GM12864 (cell line): Measurements from ENCODE around the gene MLLT1.

ENCODE experiments used
- DNase-seq: peaks from one replicate; pipeline ENCODE4 v3.0.0-alpha.2; 2011; ENCODE audit warnings: low read depth
- H3K4me3 ChIP-seq: 2 replicates; pipeline ENCODE4 v1.5.1; 2011; ENCODE audit warnings: mild to moderate bottlenecking, low read depth, low read length, control low read depth
- TF ChIP-seq, protein P1 (sequence below): IDR thresholded peaks from 2 replicates; pipeline ENCODE4 v1.5.1; 2011; ENCODE audit warnings: low read depth, mild to moderate bottlenecking, moderate library complexity, low read length, control low read depth, inconsistent platforms; ENCODE audit errors: missing control alignments

MLLT1 gene

DNA sequence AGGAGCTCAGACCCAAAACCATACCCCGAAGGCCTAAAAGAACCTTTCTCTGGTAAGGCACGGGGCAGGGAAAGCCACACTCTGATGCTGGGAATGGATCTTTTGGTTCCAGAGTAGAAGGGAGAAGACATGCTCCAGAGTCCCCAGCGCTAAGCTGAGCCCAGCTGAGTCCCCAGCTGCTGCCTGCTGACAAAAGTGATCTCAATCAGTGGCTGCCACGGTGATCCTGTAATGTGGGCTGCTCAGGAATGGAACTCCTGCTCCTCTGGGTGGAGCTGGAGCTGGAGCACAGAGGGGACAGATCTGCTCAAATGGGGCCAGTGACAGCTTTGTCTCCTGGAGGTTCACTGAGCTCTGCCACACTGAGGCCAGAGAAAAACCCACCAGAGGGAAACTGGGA, 70.5 kb downstream of the MLLT1 start:
- TF ChIP-seq, protein P1, sequence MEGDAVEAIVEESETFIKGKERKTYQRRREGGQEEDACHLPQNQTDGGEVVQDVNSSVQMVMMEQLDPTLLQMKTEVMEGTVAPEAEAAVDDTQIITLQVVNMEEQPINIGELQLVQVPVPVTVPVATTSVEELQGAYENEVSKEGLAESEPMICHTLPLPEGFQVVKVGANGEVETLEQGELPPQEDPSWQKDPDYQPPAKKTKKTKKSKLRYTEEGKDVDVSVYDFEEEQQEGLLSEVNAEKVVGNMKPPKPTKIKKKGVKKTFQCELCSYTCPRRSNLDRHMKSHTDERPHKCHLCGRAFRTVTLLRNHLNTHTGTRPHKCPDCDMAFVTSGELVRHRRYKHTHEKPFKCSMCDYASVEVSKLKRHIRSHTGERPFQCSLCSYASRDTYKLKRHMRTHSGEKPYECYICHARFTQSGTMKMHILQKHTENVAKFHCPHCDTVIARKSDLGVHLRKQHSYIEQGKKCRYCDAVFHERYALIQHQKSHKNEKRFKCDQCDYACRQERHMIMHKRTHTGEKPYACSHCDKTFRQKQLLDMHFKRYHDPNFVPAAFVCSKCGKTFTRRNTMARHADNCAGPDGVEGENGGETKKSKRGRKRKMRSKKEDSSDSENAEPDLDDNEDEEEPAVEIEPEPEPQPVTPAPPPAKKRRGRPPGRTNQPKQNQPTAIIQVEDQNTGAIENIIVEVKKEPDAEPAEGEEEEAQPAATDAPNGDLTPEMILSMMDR = no peak
- no peak for DNase-seq
- no peak overlapping the region for H3K4me3 ChIP-seq

DNA sequence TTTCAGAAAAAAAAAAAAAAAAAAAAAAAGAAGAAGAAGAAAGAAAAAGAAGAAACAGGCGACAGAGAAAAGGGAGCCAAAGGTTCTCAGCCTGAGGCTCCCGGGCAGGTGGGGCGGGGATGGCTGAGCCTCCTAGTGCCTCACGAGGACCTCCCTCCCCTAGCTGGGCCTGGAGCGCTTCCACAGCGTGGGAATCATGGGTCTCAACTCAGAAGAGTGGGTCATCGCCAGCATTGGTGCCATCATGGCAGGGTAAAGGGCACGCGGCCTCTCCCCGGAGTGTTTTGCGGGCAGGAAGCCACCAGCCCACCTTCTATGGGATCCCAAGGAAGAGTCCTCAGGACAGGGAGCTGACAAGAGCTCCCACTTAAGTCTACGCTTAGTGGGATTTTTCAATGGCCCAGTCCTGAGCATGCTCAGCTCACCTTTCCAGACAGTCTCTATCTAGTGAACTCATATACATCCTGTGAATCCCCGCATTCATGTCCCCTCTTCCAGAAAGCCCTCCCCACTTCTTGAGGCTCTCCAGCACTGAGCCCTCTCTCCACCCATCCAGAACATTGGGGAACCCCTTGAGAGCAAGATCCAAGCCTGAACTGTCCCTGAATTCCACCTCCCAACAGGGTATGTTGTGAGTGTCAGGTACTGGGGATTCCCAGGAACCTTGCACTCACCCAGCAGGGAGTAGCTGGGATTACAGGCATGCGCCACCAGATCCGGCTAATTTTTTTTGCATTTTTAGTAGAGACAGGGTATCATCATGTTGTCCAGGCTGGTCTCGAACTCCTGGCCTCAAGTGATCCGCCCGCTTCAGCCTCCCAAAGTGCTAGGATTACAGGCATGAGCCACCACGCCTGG, 74.7 kb downstream of the MLLT1 start:
- DNase-seq = no peak
- TF ChIP-seq, protein P1 = no peak

DNA sequence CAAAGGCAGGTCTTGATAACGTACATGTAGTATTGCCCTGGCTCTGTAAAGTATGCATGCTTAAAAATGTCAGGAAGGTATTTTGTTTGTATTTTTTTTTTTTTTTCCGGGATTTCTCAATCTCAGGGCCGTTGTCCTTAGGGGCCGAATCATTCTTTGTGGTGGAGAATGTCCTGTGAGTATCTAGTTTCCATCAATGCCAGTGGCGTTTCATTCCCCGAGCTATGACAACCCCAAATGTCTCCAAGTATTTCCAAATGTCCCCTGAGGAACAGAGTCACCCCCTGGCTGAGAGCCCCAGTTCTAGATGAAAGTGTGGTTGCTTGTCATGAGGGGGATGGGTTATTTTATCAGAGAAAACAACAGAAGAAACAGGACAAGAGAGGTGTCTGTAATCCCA, 75.6 kb downstream of the MLLT1 start:
- H3K4me3 ChIP-seq = no peak overlapping the region; the same call in 1 of the 2 replicates
- TF ChIP-seq, protein P1 = no peak
- no peak for DNase-seq

More for the DNA sequence above, 74.7 kb downstream of the MLLT1 start:
- no peak overlapping the region for H3K4me3 ChIP-seq

DNA sequence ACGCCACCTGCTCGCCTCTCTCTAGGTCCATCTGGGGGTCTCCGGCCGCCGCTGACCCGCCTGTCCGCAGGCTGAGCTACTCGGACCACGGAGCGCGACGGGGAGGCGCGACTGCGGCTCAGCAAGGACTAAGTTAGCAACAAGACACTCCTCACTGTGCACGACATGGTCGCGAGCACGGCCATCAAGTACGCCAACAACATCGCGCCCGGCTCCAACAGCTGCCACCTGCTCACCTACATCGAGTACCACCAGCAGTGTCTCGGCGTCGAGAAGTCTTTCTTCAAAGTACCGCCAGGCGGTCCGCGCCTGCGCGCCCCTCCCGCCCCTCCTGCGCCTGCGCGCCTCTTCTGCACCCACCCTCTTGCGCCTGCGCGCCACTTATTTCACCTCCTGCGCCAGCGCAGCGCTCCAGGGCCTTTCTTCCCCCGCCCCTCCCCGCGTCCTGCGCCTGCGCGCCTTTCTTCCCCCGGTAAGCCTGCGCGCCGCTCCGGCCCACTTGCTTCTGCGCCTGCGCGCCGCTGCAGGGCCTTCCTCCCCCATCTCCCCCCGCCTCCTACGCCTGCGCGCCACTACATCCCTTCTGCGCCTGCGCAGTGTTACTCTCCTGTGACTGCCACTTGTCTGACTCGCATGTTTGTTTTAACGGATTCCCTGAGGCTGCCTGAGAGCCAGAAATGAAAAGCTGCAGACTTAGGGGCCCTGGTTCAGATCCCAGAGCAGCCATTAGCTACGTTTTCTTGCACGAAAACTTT, 80.4 kb downstream of the MLLT1 start:
- peak overlapping the region; percentile 72 for H3K4me3 ChIP-seq

DNA sequence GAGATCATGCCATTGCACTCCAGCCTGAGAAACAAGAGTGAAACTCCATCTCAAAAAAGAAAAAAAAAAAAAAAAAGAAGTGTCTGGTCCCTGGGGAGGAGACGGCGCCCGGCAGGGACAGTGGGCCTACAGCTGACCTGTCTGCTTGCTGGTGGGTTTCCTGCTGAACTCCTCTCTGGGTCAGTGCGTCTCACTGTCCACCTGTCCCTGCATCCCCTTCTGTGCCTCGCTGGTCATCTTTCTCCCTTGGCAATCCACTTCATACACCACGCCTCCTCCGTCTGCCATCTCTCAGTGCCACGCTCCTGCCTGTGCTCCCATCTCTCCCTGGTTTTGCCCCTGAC, 80.9 kb downstream of the MLLT1 start:
- no peak for DNase-seq
- TF ChIP-seq, protein P1 = no peak
- peak overlapping the region; percentile 72 for H3K4me3 ChIP-seq

More for the DNA sequence above, 80.4 kb downstream of the MLLT1 start:
- DNase-seq = peak; percentile 93
- TF ChIP-seq, protein P1 = peak; percentile 51

DNA sequence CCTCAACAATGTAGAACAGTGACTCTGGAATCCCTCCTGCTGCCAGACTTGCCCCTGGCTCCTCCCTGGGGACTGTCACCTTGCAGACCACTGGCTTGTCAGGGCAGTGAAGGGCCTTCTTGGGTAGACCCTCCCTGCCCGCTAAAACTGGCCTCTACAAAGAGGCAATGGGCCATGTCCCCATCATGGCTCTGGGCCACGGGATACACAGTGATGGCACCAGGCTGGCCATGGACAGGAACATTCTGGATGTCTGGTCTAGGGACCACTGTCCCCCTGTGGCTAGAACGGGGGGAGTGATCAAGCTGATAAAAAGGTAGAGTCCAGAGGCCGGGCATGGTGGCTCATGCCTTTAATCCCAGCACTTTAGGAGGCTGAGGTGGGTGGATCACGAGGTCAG, 83.4 kb downstream of the MLLT1 start:
- TF ChIP-seq, protein P1 = no peak
- DNase-seq = no peak
- no peak overlapping the region for H3K4me3 ChIP-seq

DNA sequence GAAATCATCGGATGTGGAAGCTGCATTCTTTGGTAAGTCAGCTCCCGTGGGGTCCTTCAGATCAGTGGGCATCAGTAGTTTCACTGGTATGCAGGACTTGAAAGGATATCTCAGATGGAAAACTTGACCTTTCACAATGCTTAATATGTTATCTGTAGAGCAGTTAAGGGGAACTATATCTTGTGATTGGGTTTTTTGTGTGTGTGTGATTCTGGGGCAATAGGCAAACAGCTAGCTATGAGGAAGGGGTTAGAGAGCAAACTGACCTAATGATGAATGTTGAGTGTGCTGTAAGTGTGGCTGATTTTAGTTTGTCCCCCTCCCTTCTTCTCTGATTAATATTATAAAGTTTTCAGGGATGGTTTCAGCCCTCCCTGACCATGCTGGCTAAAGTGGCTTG, 91.0 kb downstream of the MLLT1 start:
- H3K4me3 ChIP-seq = no peak overlapping the region
- TF ChIP-seq, protein P1 = no peak
- no peak for DNase-seq
